AG09309 (cell line): ENCODE results near the gene CCDC172.

ENCODE experiments used
- DNase-seq: peaks from one replicate; pipeline ENCODE4 v3.0.0-alpha.2; 2010; ENCODE audit warnings: low read depth
- H3K4me3 ChIP-seq: 2 replicates; pipeline ENCODE4 v1.5.1; 2011; ENCODE audit warnings: mild to moderate bottlenecking, low read depth, low read length, moderate library complexity; ENCODE audit not compliant: control insufficient read depth
- CTCF ChIP-seq: IDR thresholded peaks from 2 replicates; pipeline ENCODE4 v1.5.1; 2011; ENCODE audit warnings: mild to moderate bottlenecking, low read depth, low read length, inconsistent platforms; ENCODE audit not compliant: insufficient read depth, control insufficient read depth; ENCODE audit errors: missing control alignments

Gene CCDC172

DNA sequence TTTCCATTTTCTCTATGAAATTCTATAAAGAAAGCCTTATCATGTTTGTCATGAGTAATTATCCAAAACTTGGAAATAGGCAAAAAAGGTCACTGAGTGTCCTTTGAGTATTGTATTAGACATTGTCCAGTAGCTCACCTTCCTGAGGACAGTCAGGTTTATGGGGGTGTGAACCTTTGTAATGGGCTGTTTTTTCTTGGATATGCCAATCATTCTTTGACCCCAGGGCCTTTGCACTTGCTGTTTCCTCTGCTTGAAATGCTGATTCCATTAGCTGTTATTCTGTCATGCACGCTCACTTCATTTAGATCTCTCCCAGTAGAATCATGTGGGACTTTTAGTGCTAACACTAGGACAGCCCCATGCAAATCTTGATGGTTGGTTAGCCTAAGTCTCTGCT lies 4.9 kb downstream of the CCDC172 start:
- TF ChIP-seq CTCF, result no peak
- DNase-seq, result no peak
- H3K4me3 ChIP-seq, result no peak overlapping the region

- TF ChIP-seq CTCF, result no peak
- no peak for DNase-seq
- H3K4me3 ChIP-seq, result no peak overlapping the region
Measured at GRCh38 chr10:116331815-116332214, 7.6 kb downstream of the CCDC172 start.

GRCh38 chr10:116336866-116337265 lies 12.6 kb downstream of the CCDC172 start:
- no peak for TF ChIP-seq CTCF
- no peak overlapping the region for H3K4me3 ChIP-seq
- no peak for DNase-seq

DNA sequence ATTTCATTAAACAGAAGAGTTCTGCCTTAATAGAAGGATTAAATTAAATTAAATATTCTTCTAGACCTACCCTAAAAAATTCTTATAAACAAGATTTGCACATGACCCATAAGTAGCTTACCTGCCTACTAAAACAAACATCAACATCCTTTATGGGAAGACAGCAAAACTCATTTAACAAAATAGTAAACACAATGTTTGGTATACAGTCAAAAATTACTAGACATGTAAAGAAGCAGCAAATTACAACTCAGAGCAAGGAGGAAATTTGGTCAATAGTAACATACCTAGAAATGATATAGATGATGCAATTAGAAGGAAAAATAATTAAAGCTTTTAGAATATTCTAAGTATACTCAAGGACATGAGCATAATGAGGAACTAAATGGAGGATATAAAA lies 27.9 kb downstream of the CCDC172 start:
- no peak for TF ChIP-seq CTCF
- no peak for DNase-seq
- no peak overlapping the region for H3K4me3 ChIP-seq

DNA sequence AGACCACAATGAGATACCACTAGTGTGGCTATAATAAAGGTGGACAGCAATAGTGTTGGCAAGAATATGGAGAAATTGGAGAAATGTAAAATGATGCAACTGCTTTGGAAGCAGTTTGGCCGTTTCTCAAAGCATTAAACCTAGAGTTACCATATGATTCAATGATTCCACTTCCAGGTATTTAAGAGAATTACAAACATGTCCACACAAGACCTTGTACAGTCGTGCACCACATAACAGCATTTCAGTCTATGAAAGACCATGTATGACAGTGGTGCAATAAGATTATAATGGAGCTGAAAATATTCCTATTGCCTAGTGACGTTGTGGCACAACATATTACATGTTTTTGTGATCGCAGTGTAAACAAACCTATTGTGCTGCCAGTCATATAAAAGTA lies 29.6 kb downstream of the CCDC172 start:
- no peak for DNase-seq
- no peak for TF ChIP-seq CTCF
- no peak overlapping the region for H3K4me3 ChIP-seq

DNA sequence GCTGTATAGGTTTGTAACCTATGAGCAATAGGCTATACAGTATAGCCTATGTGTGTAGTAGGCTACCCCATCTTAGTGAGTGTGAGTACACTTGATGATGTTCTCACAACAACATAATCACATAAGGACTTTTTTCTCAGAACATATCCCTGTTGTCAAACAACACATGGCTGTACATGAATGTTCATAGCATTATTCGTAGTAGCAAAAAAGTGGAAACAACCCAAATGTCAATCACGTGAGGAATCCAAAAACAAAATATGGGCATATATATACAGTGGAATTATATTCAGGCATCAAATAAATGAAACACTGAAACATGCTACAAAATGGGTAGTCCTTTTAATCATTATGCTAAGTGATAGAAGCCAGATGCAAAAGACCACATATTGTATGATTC lies 31.1 kb downstream of the CCDC172 start:
- TF ChIP-seq CTCF, result no peak
- no peak for DNase-seq
- H3K4me3 ChIP-seq, result no peak overlapping the region

GRCh38 chr10:116356833-116357232 lies 32.6 kb downstream of the CCDC172 start:
- H3K4me3 ChIP-seq, result no peak overlapping the region
- no peak for DNase-seq
- TF ChIP-seq CTCF, result no peak
